HG02571 (cell line): ENCODE measurements around the gene NID2.

Experiments
- ATAC-seq: cut with Tn5 transposase; IDR thresholded peaks from one replicate; pipeline ENCODE4 v1.9.1; 2021; ENCODE audit warnings: mild to moderate bottlenecking, moderate library complexity; ENCODE audit not compliant: unreplicated experiment

The NID2 gene

DNA sequence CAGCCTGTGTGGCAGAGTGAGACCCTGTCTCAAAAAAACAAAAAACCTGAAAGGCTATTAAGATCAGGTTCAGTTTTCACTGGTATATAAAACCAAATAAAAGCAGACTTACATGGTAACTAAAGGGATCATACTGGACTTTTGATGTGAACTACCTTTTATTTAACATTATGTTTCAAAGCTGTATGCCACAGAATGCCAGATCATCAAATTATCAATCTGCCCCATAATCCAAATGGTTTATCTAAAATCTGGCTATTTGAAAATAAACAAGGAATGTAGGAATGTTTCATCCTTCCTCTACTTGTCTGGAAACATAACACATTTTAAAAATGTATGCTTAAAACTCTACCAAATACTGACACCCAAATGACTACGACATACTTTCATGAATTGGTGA is 14.2 kb downstream of the NID2 start:
- no peak for ATAC-seq

DNA sequence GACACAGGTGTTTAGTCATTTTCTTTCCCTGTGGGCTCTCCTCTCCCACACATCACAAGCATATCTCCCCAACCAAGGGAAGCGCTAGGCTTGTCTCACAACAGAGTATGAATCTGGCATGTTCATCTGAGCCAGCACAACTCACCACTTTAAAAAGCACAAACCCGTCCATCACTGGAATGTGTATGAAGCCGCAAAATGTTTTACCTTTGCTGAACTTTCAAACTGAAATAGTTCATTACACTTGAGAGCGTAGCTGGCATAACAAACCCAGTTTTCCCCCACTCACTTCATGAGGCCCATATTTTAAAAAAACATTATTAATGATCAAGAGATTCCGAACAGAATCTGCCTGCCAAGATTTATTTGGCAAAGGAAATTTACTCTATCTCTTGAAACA is 15.8 kb downstream of the NID2 start:
- ATAC-seq, result no peak

DNA sequence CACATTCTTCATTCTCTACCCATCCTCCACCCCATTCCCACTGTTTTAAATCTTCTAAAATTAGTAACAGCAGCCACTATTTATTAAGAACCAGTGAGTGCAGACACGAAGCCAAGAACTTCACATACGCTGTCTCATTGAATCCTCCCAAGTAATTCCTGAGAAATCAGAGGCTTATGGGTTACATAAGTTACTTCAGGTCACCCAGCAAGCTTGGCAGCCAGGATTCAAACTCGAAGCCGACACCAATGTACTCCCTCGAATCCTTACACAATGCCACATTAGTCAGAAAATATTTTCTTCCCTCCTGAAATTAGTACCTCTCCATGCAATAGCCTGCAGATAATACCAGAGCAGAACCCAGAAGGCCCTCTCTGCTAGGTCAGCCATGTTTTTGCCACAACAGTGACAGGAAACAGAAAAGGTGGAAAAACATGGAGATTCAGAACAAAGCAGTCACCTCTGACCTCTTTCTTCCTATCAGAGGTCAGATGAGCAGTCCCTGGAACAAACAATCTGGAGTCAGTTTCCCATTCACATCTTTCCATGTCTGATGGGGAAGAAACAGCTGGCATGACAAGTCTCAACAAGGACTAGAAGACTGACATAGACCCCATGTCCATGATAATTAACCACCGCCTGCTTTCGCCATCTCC is 16.4 kb downstream of the NID2 start:
- ATAC-seq, result no peak

GRCh38 chr14:52051871-52052270 is 17.0 kb downstream of the NID2 start:
- no peak for ATAC-seq

DNA sequence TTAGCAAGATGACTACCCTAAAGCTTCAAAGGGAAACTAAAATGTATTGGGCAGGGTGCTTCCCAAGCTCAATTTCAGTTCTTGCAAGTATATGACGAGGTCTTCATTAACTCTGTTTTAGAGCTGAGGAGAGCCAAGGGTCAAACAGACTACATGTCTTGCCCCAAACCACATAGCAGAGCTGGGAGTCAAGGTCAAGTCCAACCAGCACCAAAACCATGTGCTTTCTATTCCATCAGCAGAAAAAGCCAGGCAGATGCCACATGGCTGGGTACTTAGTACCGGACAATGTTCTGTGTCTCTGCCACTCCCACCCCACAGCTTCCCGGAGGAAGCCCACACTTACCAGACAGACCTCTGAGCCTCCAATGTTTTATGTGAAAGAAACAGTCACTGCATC is 17.6 kb downstream of the NID2 start:
- no peak for ATAC-seq

DNA sequence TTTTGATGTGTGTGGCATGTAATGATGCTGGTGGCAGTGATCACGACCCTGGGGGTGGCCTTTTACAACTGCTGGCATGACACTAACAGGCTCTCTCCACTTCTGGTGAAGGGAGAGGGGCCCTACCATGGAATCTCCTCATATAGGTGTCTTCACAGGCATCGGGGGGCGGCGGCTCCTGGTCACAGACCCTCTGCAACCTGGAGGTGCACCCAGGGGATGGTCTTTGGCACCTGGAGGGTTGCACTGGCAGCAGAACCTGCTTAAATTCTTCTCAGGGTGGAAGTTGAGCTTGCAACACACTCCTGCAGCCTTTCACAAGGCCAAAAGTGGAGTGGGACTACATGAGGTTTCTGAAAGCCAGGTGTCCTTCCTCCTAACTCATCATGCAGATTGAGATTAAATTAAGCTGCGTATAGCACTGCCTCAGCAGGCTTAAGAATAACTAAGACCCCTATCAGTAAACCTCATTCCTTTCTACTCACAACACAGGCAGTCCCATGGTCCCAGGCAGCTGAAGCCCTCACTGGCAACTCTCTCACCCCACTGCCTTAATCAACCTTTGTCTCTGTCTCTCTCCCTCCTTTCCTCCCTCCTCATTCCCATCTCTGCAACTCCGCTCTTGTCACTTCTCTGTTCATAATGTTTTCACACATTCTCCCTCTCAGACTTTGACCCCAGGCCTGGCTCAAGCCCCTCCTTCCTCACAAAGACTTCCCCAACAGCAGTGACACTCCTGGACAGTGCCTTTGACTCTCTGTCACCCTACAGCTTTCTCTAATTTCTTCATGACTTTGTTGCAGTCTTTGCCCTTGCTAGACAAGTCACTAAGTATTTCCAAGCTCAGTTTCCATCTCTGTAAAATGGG is 18.9 kb downstream of the NID2 start:
- ATAC-seq, result no peak

GRCh38 chr14:52049271-52049670 is 19.6 kb downstream of the NID2 start:
- no peak for ATAC-seq

DNA sequence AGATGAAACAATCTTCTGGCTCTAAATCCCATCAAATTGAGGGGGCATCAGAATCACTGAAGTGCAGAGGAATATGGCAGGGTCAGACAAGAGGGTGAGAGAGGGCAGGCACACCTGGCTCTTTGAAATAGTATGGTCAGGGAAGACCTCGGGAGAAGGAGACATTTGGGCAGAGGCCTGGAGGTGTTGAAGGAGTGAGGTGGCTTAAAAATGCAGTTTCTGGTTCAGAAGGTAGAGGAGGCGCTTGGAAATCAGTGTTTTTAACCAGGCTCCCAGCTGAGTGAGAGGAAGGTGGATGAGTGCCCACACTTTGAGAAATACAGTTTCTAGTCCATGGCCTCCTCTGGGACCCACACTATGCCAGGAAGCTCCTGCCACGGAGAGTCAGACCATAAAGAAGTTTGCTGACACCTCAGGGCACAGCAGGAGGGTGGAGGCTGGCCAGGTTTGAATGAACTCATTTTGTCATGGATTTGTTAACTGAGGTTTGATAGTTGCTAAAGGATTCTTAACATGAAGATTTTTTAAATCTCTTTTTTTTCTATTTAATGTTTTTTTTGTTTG is 20.1 kb downstream of the NID2 start:
- ATAC-seq, result no peak

GRCh38 chr14:52048116-52048515 is 20.7 kb downstream of the NID2 start:
- no peak for ATAC-seq

DNA sequence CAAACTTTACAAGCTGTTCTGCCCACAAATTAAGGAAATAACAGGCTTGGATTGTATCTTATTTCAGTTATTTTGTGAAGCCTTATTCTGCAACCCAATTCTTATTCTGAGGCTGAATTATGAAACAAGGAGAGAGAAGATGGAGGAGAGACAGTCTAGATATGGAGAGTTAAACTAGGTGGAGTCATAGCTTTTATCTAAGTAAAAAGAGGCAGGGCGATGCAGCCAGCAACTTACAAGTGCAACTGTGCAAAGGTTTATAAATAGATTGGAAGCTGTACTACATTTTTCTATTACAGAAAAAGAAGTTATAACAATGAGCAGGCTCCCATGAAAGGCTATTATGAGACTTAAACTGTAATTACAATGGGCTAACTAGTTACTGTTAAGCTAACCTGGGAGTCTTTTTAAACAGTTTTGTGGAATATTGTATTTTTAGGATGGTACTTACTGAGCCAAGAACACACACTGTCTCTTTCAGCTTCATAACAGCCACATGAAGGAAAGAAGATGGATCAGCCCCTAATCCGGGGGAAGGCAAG is 22.4 kb downstream of the NID2 start:
- no peak for ATAC-seq

DNA sequence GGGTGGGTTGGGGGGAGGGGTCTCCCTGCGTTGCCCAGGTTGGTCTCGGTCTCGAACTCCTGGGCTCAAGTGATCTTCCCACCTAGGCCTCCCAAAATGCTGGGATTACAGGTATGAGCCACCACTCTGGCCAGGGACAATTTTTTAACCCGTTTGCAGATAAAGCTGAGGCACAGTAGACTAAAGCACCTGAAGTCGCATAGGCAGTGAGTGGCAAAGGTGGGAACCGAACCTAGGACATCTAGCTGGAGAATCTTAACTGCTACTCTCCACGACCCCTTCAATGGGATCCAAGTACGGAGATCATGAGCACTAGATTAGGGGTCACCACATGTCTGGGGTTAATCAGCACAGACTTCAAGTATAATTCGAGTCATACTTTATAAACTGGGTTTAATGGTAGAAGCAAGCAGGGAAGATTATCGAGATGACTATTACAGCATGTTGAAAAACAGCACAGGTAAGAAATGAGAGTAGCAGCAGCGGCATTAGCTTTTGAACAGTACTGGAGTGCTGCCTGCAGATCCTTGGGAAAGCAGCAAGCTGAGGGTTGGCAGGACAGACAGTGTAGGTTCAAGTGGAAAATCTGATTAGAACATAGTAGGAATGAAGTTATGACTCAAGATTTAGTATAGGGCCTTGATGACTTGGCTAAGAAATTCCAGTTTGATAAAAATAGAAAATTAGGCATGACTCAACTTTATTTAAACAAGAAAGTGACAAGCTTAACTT is 23.9 kb downstream of the NID2 start:
- no peak for ATAC-seq

GRCh38 chr14:52043690-52044089 is 25.2 kb downstream of the NID2 start:
- ATAC-seq, result no peak

- no peak for ATAC-seq
Observed at GRCh38 chr14:52042371-52043289, 26.2 kb downstream of the NID2 start.

DNA sequence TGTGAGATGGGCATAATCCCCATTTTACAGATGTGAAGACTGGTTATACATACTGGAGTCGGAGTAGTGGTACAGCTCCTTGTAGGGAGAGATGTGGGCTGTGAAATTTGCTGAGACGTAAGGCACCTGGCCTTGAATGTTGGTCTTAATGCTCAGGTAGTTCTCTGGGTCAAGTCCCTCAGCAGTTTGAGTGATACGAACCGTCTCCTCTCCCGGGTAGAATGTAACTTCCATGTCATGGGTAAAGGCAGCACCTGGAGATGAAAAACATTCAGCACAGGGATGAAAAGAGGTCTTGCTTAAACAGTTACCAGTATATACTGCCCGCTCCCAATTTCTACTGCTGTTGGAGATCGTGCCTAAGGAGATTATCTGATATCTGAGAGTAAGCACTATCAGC is 28.3 kb downstream of the NID2 start:
- ATAC-seq, result no peak

DNA sequence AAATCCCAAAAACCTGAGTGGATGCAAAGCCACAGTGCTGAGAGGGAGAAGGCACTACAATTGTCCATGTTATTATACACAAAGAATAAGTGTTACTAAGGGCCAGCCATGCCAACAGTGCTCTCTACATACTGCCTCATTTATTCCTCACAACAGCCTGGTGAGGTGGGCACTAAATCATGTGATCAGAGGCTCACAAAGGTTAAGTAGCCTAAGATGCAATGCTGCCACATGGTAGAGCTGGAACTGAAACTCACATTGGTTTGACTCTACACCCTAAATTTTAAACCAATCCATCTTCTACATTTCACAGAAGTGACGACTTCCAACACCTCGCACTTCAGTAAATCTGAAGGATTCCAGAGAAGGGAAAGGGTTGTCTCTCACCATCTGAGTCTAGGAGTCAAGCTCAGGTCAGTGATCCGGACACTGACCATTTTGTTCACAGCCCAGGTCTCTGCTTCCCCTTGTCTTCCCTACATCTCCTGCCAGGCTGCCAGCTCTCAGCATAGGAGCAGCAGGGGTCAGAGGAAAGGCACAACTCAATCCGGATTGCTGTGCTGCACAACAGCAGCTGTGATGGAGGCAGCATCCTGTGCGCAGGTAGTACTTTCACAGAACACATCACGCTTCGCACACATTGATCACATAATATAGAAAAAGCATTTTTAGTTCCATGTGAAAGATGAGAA is 29.6 kb downstream of the NID2 start:
- ATAC-seq, result no peak

GRCh38 chr14:52033101-52033642 is 35.7 kb downstream of the NID2 start:
- ATAC-seq, result no peak

- ATAC-seq, result no peak
Observed at GRCh38 chr14:52032204-52032801, 36.6 kb downstream of the NID2 start.

DNA sequence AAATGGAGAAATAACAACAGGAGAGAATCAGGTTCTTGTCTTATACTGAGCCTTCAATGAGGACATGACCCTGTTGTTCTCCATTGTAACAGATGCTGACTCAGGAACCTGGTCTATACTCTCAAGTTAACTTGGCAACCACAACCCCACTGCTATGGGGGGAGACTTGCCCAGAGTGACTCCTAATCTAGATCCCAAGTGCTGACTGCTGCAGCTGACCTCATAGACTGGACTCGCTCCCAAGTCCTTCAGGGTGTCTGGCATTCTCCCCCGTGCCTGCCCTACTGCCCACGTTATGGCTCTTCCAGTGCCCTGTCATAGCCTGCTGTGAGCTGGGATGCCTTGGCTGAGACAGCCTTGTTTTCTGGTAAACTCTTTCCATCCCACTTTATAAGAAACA is 37.1 kb downstream of the NID2 start:
- no peak for ATAC-seq

DNA sequence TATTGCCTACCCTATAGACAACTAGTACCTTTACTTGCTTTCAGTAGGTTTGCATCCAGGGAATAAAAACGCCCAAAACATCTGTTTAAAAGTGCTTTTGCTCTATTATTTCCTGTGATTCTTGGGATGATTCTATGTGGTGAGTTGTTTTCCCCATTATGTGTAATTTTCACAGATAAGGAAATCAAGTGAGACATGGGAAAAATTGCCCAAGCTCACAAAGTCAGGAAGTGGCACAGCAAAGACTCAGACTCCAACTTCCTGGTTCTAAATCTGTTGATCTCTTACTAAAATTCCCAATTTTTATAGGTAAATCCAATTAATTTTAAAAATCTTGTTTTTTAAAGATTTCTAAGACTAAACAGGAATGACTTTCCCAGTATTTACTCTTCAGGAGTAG is 39.0 kb downstream of the NID2 start:
- ATAC-seq, result no peak
